GM21447 (cell line): ENCODE measurements around the gene NXPE3.

Experiments used
- ATAC-seq: cut with Tn5 transposase; IDR thresholded peaks from one replicate; pipeline ENCODE4 v1.9.1; 2021; ENCODE audit not compliant: unreplicated experiment

NXPE3 gene

DNA sequence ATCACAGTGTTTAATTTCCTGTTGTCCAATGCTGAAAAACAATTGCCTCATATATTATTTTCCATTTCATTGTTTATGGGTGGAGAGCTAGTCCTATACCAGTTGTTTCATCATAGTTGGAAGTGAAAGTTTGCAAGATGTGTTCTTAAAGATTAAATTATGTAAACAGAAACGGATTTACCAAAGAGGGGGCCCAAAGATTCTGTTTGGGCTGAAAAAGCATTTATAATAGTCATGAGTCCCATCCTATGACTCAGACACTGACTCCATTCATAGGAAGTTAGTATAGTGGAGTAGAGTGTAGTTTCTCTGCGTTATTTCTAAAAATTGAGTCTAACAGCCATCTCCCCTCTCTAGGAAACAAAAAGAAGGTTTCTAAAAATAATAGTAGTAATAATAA lies 94.6 kb downstream of the NXPE3 start:
- no peak for ATAC-seq

DNA sequence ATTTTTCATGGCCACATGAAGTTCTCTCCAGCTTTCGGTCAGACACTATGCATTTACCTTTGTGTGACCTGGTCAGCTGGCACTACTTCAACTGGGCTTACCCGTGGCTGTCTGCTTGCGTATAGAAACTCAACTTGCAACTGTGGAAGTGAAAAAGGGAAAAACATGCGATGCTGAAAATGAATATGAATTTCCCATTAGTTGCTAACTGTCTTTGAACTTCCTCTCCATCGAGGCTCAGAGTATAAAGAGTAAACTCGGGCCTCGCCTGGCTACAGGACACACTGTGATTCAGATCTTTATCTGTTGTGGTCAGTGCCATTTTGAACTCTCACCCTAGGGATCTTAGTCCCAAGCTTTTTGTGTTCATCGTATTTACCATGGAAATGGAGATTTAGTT lies 97.1 kb downstream of the NXPE3 start:
- ATAC-seq, result no peak
